GM12878 (cell line): ENCODE data around the gene KRTAP5-2.

Experiments
- BHLHE40 ChIP-seq, 2 experiments: fragments of 450-650 bp in 1 of 2; IDR thresholded peaks; 2 replicates each; pipeline ENCODE4 v1.6.1; 2011 to 2017; ENCODE audit warnings: low read depth in 2 of 2, borderline replicate concordance in 1 of 2, improper control_type of control experiment in 1 of 2, low read length in 1 of 2, mild to moderate bottlenecking in 1 of 2
- CREM ChIP-seq: IDR thresholded peaks from 2 replicates; pipeline ENCODE4 v1.6.1; 2014; ENCODE audit warnings: antibody characterized with exemption, low read depth
- EED ChIP-seq: sonication (generic); IDR thresholded peaks from 2 replicates; pipeline ENCODE4 v1.6.1; 2016; ENCODE audit warnings: antibody characterized with exemption, low read depth
- EP300 ChIP-seq, 2 experiments: fragments of 150-350 bp in 1 of 2; IDR thresholded peaks; 2 replicates each; pipeline ENCODE4 v1.6.1; 2011 to 2012; ENCODE audit warnings: low read depth in 2 of 2, low read length in 2 of 2, borderline replicate concordance in 1 of 2, improper control_type of control experiment in 1 of 2, inconsistent platforms in 1 of 2; ENCODE audit not compliant: control insufficient read depth in 1 of 2
- JUND ChIP-seq: IDR thresholded peaks from 2 replicates; pipeline ENCODE4 v1.6.1; 2012; ENCODE audit warnings: low read depth, mild to moderate bottlenecking, low read length, improper control_type of control experiment, moderate library complexity
- NFYB ChIP-seq: IDR thresholded peaks from 2 replicates; pipeline ENCODE4 v1.6.1; 2011; ENCODE audit warnings: low read depth, mild to moderate bottlenecking, low read length, improper control_type of control experiment, moderate library complexity; ENCODE audit not compliant: insufficient read depth
- POLR2A ChIP-seq: IDR thresholded peaks from 2 replicates; pipeline ENCODE4 v1.6.1; 2011; ENCODE audit warnings: low read depth, mild to moderate bottlenecking, low read length
- POLR2AphosphoS5 ChIP-seq: IDR thresholded peaks from 2 replicates; pipeline ENCODE4 v1.6.1; 2011; ENCODE audit warnings: mild to moderate bottlenecking, low read length, inconsistent platforms
- SP1 ChIP-seq: IDR thresholded peaks from one replicate; pipeline ENCODE4 v1.6.1; 2011; ENCODE audit warnings: low read depth, low read length
- TAF1 ChIP-seq: IDR thresholded peaks from 2 replicates; pipeline ENCODE4 v1.6.1; 2011; ENCODE audit warnings: mild to moderate bottlenecking, low read depth, low read length, borderline replicate concordance
- TARDBP ChIP-seq: IDR thresholded peaks from 2 replicates; pipeline ENCODE4 v1.6.1; 2016; ENCODE audit warnings: borderline replicate concordance
- TF ChIP-seq, protein P1 (sequence below), 3 experiments: IDR thresholded peaks in 2 of 3; conservative IDR thresholded peaks in 1 of 3; 2 replicates each; pipeline ENCODE4 v1.5.1; 2011; ENCODE audit warnings: low read depth in 3 of 3, low read length in 3 of 3, mild to moderate bottlenecking in 3 of 3, control low read depth in 2 of 3, moderate library complexity in 2 of 3, inconsistent platforms in 1 of 3, mixed read lengths in 1 of 3; ENCODE audit not compliant: control insufficient read depth in 2 of 3, insufficient read depth in 1 of 3; ENCODE audit errors: extremely low read depth in 1 of 3
- TF ChIP-seq, protein P2 (sequence below): IDR thresholded peaks from 2 replicates; pipeline ENCODE4 v1.6.1; 2011; ENCODE audit warnings: mild to moderate bottlenecking, low read depth, low read length, moderate library complexity; ENCODE audit not compliant: insufficient replicate concordance
- TF ChIP-seq, protein P3 (sequence below): IDR thresholded peaks from 2 replicates; pipeline ENCODE4 v1.6.1; 2011; ENCODE audit warnings: low read depth, low read length, improper control_type of control experiment, borderline replicate concordance

DNA sequence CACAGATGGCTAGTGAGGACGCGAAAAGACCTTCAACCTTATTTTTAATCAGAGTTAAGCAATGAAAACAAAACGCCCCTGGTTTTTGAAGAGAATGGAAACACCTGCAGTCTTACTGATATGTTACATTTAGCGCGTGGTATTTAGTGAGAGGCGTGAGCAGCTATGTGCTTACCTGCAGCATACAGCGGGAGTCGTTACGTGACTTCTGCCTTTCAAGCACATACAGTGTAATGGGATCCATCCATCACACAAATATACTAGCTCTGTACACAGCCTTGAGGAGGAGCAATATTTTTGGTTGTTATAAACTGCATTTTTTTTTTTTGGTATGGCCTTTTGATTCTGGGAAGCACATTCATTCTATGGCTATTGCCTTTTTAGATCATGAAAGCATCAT lies 5.5 kb downstream of the KRTAP5-2 start:
- TF ChIP-seq, protein P1, sequence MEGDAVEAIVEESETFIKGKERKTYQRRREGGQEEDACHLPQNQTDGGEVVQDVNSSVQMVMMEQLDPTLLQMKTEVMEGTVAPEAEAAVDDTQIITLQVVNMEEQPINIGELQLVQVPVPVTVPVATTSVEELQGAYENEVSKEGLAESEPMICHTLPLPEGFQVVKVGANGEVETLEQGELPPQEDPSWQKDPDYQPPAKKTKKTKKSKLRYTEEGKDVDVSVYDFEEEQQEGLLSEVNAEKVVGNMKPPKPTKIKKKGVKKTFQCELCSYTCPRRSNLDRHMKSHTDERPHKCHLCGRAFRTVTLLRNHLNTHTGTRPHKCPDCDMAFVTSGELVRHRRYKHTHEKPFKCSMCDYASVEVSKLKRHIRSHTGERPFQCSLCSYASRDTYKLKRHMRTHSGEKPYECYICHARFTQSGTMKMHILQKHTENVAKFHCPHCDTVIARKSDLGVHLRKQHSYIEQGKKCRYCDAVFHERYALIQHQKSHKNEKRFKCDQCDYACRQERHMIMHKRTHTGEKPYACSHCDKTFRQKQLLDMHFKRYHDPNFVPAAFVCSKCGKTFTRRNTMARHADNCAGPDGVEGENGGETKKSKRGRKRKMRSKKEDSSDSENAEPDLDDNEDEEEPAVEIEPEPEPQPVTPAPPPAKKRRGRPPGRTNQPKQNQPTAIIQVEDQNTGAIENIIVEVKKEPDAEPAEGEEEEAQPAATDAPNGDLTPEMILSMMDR (IDR thresholded peaks at IDR 0.05 in 2 of 3, conservative IDR thresholded peaks at IDR 0.05 in 1 of 3; ENCODE audit: control insufficient read depth in 2 of 3, extremely low read depth in 1 of 3, insufficient read depth in 1 of 3, low read depth in 3 of 3, low read length in 3 of 3): no peak
- no peak for TF ChIP-seq TARDBP
- TF ChIP-seq CREM: no peak
- no peak for TF ChIP-seq BHLHE40 (IDR thresholded peaks at IDR 0.05; ENCODE audit: borderline replicate concordance in 1 of 2, low read depth in 2 of 2, low read length in 1 of 2)
- TF ChIP-seq, protein P2, sequence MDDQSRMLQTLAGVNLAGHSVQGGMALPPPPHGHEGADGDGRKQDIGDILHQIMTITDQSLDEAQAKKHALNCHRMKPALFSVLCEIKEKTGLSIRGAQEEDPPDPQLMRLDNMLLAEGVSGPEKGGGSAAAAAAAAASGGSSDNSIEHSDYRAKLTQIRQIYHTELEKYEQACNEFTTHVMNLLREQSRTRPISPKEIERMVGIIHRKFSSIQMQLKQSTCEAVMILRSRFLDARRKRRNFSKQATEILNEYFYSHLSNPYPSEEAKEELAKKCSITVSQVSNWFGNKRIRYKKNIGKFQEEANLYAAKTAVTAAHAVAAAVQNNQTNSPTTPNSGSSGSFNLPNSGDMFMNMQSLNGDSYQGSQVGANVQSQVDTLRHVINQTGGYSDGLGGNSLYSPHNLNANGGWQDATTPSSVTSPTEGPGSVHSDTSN: no peak
- no peak for TF ChIP-seq POLR2A
- TF ChIP-seq POLR2AphosphoS5: no peak
- no peak for TF ChIP-seq JUND
- TF ChIP-seq EP300 (IDR thresholded peaks at IDR 0.05; ENCODE audit: borderline replicate concordance in 1 of 2, control insufficient read depth in 1 of 2, low read depth in 2 of 2, low read length in 2 of 2): no peak
- no peak for TF ChIP-seq SP1
- no peak for TF ChIP-seq NFYB
- TF ChIP-seq EED: no peak
- TF ChIP-seq TAF1: no peak
- TF ChIP-seq, protein P3, sequence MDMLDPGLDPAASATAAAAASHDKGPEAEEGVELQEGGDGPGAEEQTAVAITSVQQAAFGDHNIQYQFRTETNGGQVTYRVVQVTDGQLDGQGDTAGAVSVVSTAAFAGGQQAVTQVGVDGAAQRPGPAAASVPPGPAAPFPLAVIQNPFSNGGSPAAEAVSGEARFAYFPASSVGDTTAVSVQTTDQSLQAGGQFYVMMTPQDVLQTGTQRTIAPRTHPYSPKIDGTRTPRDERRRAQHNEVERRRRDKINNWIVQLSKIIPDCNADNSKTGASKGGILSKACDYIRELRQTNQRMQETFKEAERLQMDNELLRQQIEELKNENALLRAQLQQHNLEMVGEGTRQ: no peak
